NCI-H82 treated with DMSO at 0.1 percent for 48 hours (cell line): ENCODE measurements around the gene PCK2.
"Not testable (repeated sequence)": the region's sequence is repeated elsewhere in the genome, so short reads cannot be mapped to it uniquely, and the experiment has no call there.

Experiments used
- DNase-seq: peaks from one replicate; lab custom pipeline; 2025; ENCODE audit not compliant: unreplicated experiment; lab: John Stamatoyannopoulos, UW

Gene PCK2

GRCh38 chr14:24093901-24094840 lies at the start of gene PCK2:
Gene PCK2 (plus strand): TSS chr14:24094311. CDS start chr14:24094406, 95 bp downstream.
- peak; percentile 70 for DNase-seq

GRCh38 chr14:24049002-24049401 lies 45.1 kb upstream of the PCK2 start:
- not testable (repeated sequence) for DNase-seq

GRCh38 chr14:24050753-24051152 lies 43.4 kb upstream of the PCK2 start:
- DNase-seq = not testable (repeated sequence)

GRCh38 chr14:24051176-24051788 lies 42.8 kb upstream of the PCK2 start:
- no peak for DNase-seq

GRCh38 chr14:24051789-24052655 lies 42.1 kb upstream of the PCK2 start, which contains the start of gene CARMIL3:
Gene CARMIL3 (plus strand): TSS chr14:24052009. CDS start chr14:24052154, 145 bp downstream.
- DNase-seq = peak; percentile 4

- DNase-seq = no peak
Observed at GRCh38 chr14:24052656-24053547, 41.2 kb upstream of the PCK2 start.

- no peak for DNase-seq
Observed at GRCh38 chr14:24053548-24054323, 40.4 kb upstream of the PCK2 start.

GRCh38 chr14:24054324-24054641 lies 39.8 kb upstream of the PCK2 start:
- DNase-seq = no peak

- DNase-seq = no peak
Observed at GRCh38 chr14:24054646-24055045, 39.5 kb upstream of the PCK2 start.

GRCh38 chr14:24055971-24056799 lies 37.9 kb upstream of the PCK2 start:
- DNase-seq = no peak

- no peak for DNase-seq
Observed at GRCh38 chr14:24056800-24057184, 37.3 kb upstream of the PCK2 start.

- no peak for DNase-seq
Observed at GRCh38 chr14:24057271-24057670, 36.8 kb upstream of the PCK2 start.

GRCh38 chr14:24057867-24058259 lies 36.2 kb upstream of the PCK2 start:
- no peak for DNase-seq

- DNase-seq = peak; percentile 23
Observed at GRCh38 chr14:24058260-24058950, 35.7 kb upstream of the PCK2 start.

- DNase-seq = no peak
Observed at GRCh38 chr14:24058951-24059475, 35.1 kb upstream of the PCK2 start.

- DNase-seq = no peak
Observed at GRCh38 chr14:24059841-24060388, 34.2 kb upstream of the PCK2 start.

- DNase-seq = no peak
Observed at GRCh38 chr14:24060443-24060842, 33.7 kb upstream of the PCK2 start.
